GM20000 (cell line): ENCODE measurements around the gene KCNMA1.

Experiments used
- DNase-seq: peaks from one replicate; pipeline ENCODE4 v3.0.0; 2012; ENCODE audit warnings: low spot score
- TF ChIP-seq, protein P1 (sequence below): IDR thresholded peaks from 2 replicates; pipeline ENCODE4 v1.5.1; 2012; ENCODE audit warnings: mild to moderate bottlenecking, control low read depth; ENCODE audit errors: extremely low read depth, missing control alignments

KCNMA1 gene

DNA sequence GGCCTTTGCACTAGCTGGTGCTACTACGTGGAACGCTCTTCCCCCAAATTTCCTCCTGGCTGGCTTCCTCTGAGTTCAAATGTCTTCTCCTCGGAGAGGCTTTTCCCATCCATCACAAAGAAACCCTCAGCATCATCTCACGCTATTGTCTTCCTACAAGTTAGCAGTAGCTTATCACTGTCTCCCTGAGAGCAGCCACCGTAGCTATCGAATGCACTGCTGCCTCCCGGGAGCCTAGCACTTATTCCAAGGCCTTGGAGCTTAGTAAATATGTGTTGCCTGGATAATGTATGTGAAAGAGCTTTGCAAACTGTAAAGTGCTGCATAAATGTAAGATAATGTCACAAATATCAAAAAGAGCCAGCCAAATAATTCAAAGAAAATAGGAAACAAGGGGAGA lies 124.4 kb downstream of the KCNMA1 start:
- DNase-seq: no peak
- TF ChIP-seq, protein P1, sequence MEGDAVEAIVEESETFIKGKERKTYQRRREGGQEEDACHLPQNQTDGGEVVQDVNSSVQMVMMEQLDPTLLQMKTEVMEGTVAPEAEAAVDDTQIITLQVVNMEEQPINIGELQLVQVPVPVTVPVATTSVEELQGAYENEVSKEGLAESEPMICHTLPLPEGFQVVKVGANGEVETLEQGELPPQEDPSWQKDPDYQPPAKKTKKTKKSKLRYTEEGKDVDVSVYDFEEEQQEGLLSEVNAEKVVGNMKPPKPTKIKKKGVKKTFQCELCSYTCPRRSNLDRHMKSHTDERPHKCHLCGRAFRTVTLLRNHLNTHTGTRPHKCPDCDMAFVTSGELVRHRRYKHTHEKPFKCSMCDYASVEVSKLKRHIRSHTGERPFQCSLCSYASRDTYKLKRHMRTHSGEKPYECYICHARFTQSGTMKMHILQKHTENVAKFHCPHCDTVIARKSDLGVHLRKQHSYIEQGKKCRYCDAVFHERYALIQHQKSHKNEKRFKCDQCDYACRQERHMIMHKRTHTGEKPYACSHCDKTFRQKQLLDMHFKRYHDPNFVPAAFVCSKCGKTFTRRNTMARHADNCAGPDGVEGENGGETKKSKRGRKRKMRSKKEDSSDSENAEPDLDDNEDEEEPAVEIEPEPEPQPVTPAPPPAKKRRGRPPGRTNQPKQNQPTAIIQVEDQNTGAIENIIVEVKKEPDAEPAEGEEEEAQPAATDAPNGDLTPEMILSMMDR: no peak

GRCh38 chr10:77512219-77512578 lies 125.4 kb downstream of the KCNMA1 start:
- TF ChIP-seq, protein P1: no peak
- DNase-seq: no peak

DNA sequence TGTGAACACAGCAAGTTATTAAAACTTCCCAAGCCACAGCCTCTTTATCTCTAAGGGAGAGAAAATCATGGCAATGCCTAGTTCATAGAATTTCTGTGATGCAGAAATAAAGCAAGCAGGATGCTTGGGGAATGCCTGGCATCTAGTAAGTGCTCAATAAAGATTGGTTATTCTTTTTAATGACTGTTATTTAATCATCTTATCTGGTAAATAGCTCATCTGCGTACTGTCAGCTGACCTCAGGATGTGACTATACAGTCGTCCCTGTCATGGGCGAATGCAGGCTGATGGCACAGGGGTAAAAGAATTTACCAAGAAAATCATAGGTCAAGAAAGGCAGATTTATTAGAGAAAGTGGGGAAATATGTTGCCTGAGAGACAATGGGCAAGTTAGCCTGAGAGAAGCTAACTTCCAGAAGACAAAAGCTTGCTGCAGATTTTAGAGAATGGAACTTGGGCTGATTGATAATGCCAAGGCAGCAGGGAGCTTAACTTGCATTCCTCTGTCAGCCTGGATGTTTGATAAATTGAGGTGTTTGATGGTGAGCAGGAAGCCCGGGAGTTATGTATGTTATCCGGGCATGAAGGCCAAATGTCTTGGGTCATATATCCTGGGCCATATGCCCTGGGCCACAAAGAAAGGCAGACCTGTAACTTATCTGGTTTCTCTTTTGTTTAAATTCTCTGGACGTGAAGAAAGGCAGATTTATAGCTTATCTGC lies 126.0 kb downstream of the KCNMA1 start:
- TF ChIP-seq, protein P1: no peak
- DNase-seq: no peak

- TF ChIP-seq, protein P1: no peak
Observed at GRCh38 chr10:77510695-77511094, 126.9 kb downstream of the KCNMA1 start.

DNA sequence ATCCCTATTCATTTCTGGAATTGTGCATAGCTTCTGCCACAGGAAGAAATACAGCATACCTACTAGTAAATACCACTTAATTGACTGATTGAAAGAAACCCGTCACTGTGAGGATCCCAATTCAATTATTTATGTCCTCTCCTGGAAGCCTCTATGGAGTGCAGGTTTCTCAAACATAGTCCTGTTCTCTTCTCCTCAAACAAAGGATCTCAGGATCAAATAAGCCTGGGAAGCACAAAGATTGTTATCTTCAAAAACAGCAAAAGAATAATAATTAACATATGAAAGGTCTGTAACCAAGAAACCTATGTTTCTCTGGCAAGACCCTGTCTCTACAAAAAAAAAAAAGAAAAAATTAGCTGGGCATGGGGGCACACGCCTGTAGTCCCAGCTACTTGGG lies 127.3 kb downstream of the KCNMA1 start:
- TF ChIP-seq, protein P1: no peak
- no peak for DNase-seq

More at GRCh38 chr10:77510695-77511094, 126.9 kb downstream of the KCNMA1 start:
- no peak for DNase-seq

DNA sequence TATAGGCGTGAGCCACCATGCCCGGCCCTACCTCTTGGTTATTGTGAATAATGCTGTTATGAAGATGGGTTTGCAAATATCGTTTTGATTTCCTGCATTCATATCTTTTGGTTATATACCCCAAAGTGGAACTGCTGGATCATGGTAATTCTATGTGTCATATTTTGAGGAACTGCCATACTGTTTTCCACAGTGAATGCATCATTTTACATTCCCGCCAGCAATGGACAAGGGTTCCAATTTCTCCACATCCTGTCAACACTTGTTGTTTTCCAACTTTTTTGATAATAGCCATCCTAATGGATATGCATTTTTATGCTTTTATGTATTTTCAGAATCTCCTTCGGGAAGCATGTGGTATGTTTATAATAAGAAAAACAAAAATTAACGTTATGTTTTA lies 128.2 kb downstream of the KCNMA1 start:
- TF ChIP-seq, protein P1: no peak

GRCh38 chr10:77507291-77507880 lies 130.2 kb downstream of the KCNMA1 start:
- DNase-seq: no peak
- TF ChIP-seq, protein P1: no peak

More for the DNA sequence above, 128.2 kb downstream of the KCNMA1 start:
- no peak for DNase-seq
